GM12878 (cell line): ENCODE measurements around the gene FERMT1. TPM values are rescaled to one million over a fixed set of nuclear protein-coding genes. Genes with fewer than 3 reads are reported as not detected.

Experiments used
- ATAC-seq: fragments of 200-7000 bp; cut with Tn5 transposase; 3 replicates; pipeline ENCODE4 v1.9.1; 2020; ENCODE audit warnings: mild to moderate bottlenecking, moderate library complexity
- BruUV-seq: library from RNA; stranded (reverse); fragments of 400-500 nt; replicated peaks from 2 replicates; lab custom pipeline; 2021; lab: Mats Ljungman, UMichigan
- CTCF ChIA-PET: fragments of 300-600 bp; sonication (Branson Sonifier 250); formaldehyde crosslinking; extraction: SDS; loops from one replicate; lab custom pipeline; 2021; ENCODE audit warnings: inconsistent platforms; lab: Yijun Ruan, JAX
- POLR2A ChIA-PET: fragments of 350-600 bp; formaldehyde crosslinking; extraction: SDS; loops from one replicate; lab custom pipeline; 2021; ENCODE audit warnings: inconsistent platforms; lab: Charles Lee
- RAD21 ChIA-PET: fragments of 300-600 bp; sonication (Branson Sonifier 250); formaldehyde crosslinking; loops from one replicate; lab custom pipeline; 2023; ENCODE audit warnings: antibody characterized with exemption; ENCODE audit not compliant: unreplicated experiment; lab: Charles Lee
- SMC1A ChIA-PET: fragments of 300-600 bp; sonication (Branson Sonifier 250); formaldehyde crosslinking; loops from one replicate; lab custom pipeline; 2023; ENCODE audit not compliant: unreplicated experiment, uncharacterized antibody; lab: Charles Lee
- DNase-seq: peaks from one replicate; pipeline ENCODE4 v3.0.0-alpha.2; 2011; ENCODE audit warnings: low read depth, low spot score
- FAIRE-seq: peaks from 3 replicates; lab custom pipeline; 2011; peaks lifted over from hg19 to GRCh38; lab: Jason Lieb, UNC
- H2AFZ ChIP-seq: 2 replicates; pipeline ENCODE4 v1.6.0; 2011; ENCODE audit warnings: low read depth, low read length, control low read depth; ENCODE audit not compliant: control insufficient read depth
- H3K27ac ChIP-seq: 2 replicates; pipeline ENCODE4 v1.5.1; 2011; ENCODE audit warnings: control low read depth; ENCODE audit not compliant: control insufficient read depth, insufficient read depth
- H3K27me3 ChIP-seq, 2 experiments: replicated peaks in 1 of 2; 2 replicates each; pipeline versions ENCODE4 v1.6.0 to v1.6.1; 2011; ENCODE audit warnings: low read length in 1 of 2; ENCODE audit not compliant: control insufficient read depth in 2 of 2, insufficient read depth in 2 of 2
- H3K36me3 ChIP-seq, 2 experiments: 2 replicates each; pipeline ENCODE4 v1.5.1; 2011; ENCODE audit warnings: low read length in 1 of 2; ENCODE audit not compliant: control insufficient read depth in 2 of 2, insufficient read depth in 2 of 2
- H3K4me1 ChIP-seq: 2 replicates; pipeline ENCODE4 v1.6.1; 2011; ENCODE audit warnings: mild to moderate bottlenecking, low read length, moderate library complexity, mixed read lengths; ENCODE audit not compliant: control insufficient read depth, insufficient read depth
- H3K4me2 ChIP-seq: 2 replicates; pipeline ENCODE4 v1.6.0; 2011; ENCODE audit warnings: control low read depth; ENCODE audit not compliant: control insufficient read depth, insufficient read depth
- H3K4me3 ChIP-seq: fragments of 200-600 bp; sonication (generic); 2 replicates; pipeline ENCODE4 v1.5.1; 2016
- H3K79me2 ChIP-seq: 2 replicates; pipeline ENCODE4 v1.6.0; 2011; ENCODE audit warnings: low read length; ENCODE audit not compliant: control insufficient read depth, insufficient read depth
- H3K9ac ChIP-seq: 2 replicates; pipeline ENCODE4 v1.8.0; 2011; ENCODE audit warnings: low read length, control low read depth, mixed read lengths; ENCODE audit not compliant: control insufficient read depth, insufficient read depth
- H3K9me3 ChIP-seq: replicated peaks from 3 replicates; pipeline ENCODE4 v1.5.1; 2011; ENCODE audit warnings: mild to moderate bottlenecking, low read length; ENCODE audit not compliant: control insufficient read depth, insufficient read depth
- H4K20me1 ChIP-seq: 2 replicates; pipeline ENCODE4 v1.6.0; 2011; ENCODE audit not compliant: control insufficient read depth, insufficient read depth
- ETV6 ChIP-seq, 2 experiments: fragments of 450-650 bp in 1 of 2; IDR thresholded peaks in 1 of 2; conservative IDR thresholded peaks in 1 of 2; 2 replicates each; pipeline ENCODE4 v1.6.1; 2014; ENCODE audit warnings: antibody characterized with exemption in 1 of 2, borderline replicate concordance in 1 of 2, low read depth in 1 of 2, mild to moderate bottlenecking in 1 of 2, moderate library complexity in 1 of 2
- EZH2 ChIP-seq: IDR thresholded peaks from 2 replicates; pipeline ENCODE4 v1.6.1; 2012; ENCODE audit warnings: low read depth, mild to moderate bottlenecking, control low read depth, inconsistent platforms, low read length, borderline replicate concordance; ENCODE audit not compliant: control insufficient read depth
- GATAD2B ChIP-seq: fragments of 450-650 bp; conservative IDR thresholded peaks from 2 replicates; pipeline ENCODE4 v1.6.1; 2017; ENCODE audit warnings: low read depth, mild to moderate bottlenecking, moderate library complexity
- MTA3 ChIP-seq: IDR thresholded peaks from 2 replicates; pipeline ENCODE4 v1.6.1; 2012; ENCODE audit warnings: low read length, inconsistent platforms, borderline replicate concordance
- MYB ChIP-seq: fragments of 150-350 bp; IDR thresholded peaks from 2 replicates; pipeline ENCODE4 v1.6.1; 2014; ENCODE audit warnings: mild to moderate bottlenecking, low read depth, low read length, borderline replicate concordance
- NFYB ChIP-seq: IDR thresholded peaks from 2 replicates; pipeline ENCODE4 v1.6.1; 2011; ENCODE audit warnings: low read depth, mild to moderate bottlenecking, low read length, improper control_type of control experiment, moderate library complexity; ENCODE audit not compliant: insufficient read depth
- RBBP5 ChIP-seq: fragments of 200-600 bp; sonication (generic); conservative IDR thresholded peaks from 2 replicates; pipeline ENCODE4 v1.6.1; 2016
- STAT1 ChIP-seq: fragments of 450-650 bp; conservative IDR thresholded peaks from 2 replicates; pipeline ENCODE4 v1.6.1; 2014; ENCODE audit warnings: antibody characterized with exemption, mild to moderate bottlenecking
- SUZ12 ChIP-seq: fragments of 200-600 bp; sonication (generic); IDR thresholded peaks from one replicate; pipeline ENCODE4 v1.6.1; 2018; ENCODE audit warnings: antibody characterized with exemption, mild to moderate bottlenecking; ENCODE audit not compliant: unreplicated experiment
- TBL1XR1 ChIP-seq: IDR thresholded peaks from 2 replicates; pipeline ENCODE4 v1.6.1; 2012; ENCODE audit warnings: low read depth, low read length, improper control_type of control experiment
- TCF12 ChIP-seq: IDR thresholded peaks from 2 replicates; pipeline ENCODE4 v1.6.1; 2011; ENCODE audit warnings: low read depth, mild to moderate bottlenecking, low read length
- WGBS: methylation state at CpG from one replicate; pipeline ENCODE4 v1.1.6; 2016; ENCODE audit warnings: low lambda C conversion rate; ENCODE audit not compliant: insufficient replicate concordance, insufficient coverage; ENCODE audit errors: missing lambda C conversion rate; 5-methylcytosine and 5-hydroxymethylcytosine counted together
- in situ Hi-C: fragments of 300-500 bp; cut with MboI; formaldehyde crosslinking; loops from 9 replicates; pipeline ENCODE4 v1.14.3; 2018; ENCODE audit warnings: mixed read lengths
- intact Hi-C: fragments of 100-400 bp; cut with micrococcal nuclease; formaldehyde crosslinking; loops from one replicate; pipeline ENCODE4 v1.14.2; 2022; ENCODE audit not compliant: unreplicated experiment
- polyA plus RNA-seq, 11 experiments: library from polyadenylated mRNA; depleted of rRNA in 4 of 11; unstranded in 6 of 11; stranded (reverse) in 5 of 11; fragments of >200 nt; fragmentation: Nextera tagmentation in 4 of 11; fragmentation: Illumina TruSeq in 1 of 11; extraction: Ambion mirVana in 4 of 11; extraction: Trizol in 1 of 11; gene quantifications; 1 replicate in 1 of 11; 2 replicates in 10 of 11; pipeline versions ENCODE4 v1.2.1 to v1.2.3, GENCODE V29; 2011 to 2016; ENCODE audit warnings: inconsistent platforms in 2 of 11, missing spikeins in 2 of 11, low read depth in 1 of 11
- total RNA-seq, 4 experiments: library from RNA; depleted of rRNA in 3 of 4; stranded (reverse); fragments of >200 nt in 3 of 4; fragmentation: Illumina TruSeq in 1 of 4; extraction: Trizol in 1 of 4; gene quantifications; 2 replicates each; pipeline versions ENCODE4 v1.2.1 to v1.2.3, GENCODE V29; 2013 to 2021
- TF ChIP-seq, protein P1 (sequence below): fragments of 450-650 bp; IDR thresholded peaks from 2 replicates; pipeline ENCODE4 v1.6.1; 2017; ENCODE audit warnings: mild to moderate bottlenecking, moderate library complexity
- TF ChIP-seq, protein P2 (sequence below): fragments of 150-350 bp; IDR thresholded peaks from 2 replicates; pipeline ENCODE4 v1.6.1; 2016; ENCODE audit warnings: low read depth, low read length

Gene FERMT1
- total and polyA plus RNA-seq, 10 of the 15 experiments (the other 5 are each of a cell fraction or from before 2014, with no cell fraction given), result 0.04 to 3.1 (median 0.45) TPM

DNA sequence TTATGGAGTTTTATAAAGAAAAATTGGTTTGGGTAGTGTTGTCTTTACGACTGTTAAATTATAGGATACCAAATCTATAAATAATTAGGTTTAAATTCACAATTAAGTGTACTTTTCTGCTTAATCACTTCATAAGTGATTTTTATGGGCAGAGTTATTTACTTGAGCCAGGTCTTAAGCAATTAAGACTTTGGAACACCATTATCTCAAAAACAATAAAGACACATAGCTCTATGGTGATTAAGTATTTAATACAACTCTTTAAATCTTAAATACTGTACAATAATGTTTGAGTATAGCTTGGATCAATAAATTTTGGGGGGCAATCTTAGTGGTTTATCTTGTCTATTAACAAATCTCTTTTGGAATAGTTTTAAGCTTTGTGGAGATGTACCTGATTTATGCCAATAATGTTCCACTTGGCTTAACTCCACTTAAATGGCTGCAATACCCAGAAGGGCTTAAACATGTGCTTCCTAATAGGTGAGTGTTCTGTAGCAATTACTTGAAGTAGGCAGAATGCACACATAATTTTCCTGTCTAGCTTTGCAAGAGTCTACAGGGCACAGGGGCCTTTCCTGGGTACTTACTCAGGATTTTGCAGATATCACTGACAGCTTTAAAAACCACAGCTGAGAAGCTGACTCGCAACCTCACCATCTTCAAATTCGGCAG lies 7.5 kb downstream of the FERMT1 start:
- H3K9ac ChIP-seq, result no peak overlapping the region
- H3K4me1 ChIP-seq, result no peaks in the 10 kb centered on the region
- DNase-seq (no peak), FAIRE-seq (no peak), ATAC-seq (no peak)
- no peaks in the 10 kb centered on the region for H4K20me1 ChIP-seq
- ChIA-PET CTCF (interaction anchor here (0.7 to 1.3 kb wide), 4 partner anchors 10 to 705 kb away, joined by 3 to 4 read pairs (median 4); no protein-coding TSS in a partner anchor), RAD21 (no interaction called here), POLR2A (interaction anchor here (1.2 kb wide), 1 partner anchor 11 kb away, joined by 4 read pairs; no protein-coding TSS in a partner anchor), SMC1A (interaction anchor here (0.6 to 2.2 kb wide), 4 partner anchors 9 to 669 kb away, joined by 3 to 7 read pairs (median 4); no protein-coding TSS in a partner anchor)
- H3K4me2 ChIP-seq, result no peak overlapping the region
- in situ Hi-C loops, result no loop called here
- H3K79me2 ChIP-seq, result no peaks in the 10 kb centered on the region
- no TSS peak for BruUV-seq
- intact Hi-C loops, result no loop called here
- no peaks in the 10 kb centered on the region; the same call in 2 of the 3 replicates for H3K9me3 ChIP-seq
- 57% methylated on average over 3 of the region's 3 CpGs for WGBS
- no peak overlapping the region for H2AFZ ChIP-seq
- no peak overlapping the region for H3K27ac ChIP-seq
- H3K27me3 ChIP-seq, result no peaks in the 10 kb centered on the region
- H3K36me3 ChIP-seq, result no peaks in the 10 kb centered on the region
- no peak overlapping the region for H3K4me3 ChIP-seq
- no peak for TF ChIP-seq TCF12
- no peak for TF ChIP-seq MTA3
- no peak for TF ChIP-seq TBL1XR1
- TF ChIP-seq MYB, result no peak
- TF ChIP-seq, protein P1, sequence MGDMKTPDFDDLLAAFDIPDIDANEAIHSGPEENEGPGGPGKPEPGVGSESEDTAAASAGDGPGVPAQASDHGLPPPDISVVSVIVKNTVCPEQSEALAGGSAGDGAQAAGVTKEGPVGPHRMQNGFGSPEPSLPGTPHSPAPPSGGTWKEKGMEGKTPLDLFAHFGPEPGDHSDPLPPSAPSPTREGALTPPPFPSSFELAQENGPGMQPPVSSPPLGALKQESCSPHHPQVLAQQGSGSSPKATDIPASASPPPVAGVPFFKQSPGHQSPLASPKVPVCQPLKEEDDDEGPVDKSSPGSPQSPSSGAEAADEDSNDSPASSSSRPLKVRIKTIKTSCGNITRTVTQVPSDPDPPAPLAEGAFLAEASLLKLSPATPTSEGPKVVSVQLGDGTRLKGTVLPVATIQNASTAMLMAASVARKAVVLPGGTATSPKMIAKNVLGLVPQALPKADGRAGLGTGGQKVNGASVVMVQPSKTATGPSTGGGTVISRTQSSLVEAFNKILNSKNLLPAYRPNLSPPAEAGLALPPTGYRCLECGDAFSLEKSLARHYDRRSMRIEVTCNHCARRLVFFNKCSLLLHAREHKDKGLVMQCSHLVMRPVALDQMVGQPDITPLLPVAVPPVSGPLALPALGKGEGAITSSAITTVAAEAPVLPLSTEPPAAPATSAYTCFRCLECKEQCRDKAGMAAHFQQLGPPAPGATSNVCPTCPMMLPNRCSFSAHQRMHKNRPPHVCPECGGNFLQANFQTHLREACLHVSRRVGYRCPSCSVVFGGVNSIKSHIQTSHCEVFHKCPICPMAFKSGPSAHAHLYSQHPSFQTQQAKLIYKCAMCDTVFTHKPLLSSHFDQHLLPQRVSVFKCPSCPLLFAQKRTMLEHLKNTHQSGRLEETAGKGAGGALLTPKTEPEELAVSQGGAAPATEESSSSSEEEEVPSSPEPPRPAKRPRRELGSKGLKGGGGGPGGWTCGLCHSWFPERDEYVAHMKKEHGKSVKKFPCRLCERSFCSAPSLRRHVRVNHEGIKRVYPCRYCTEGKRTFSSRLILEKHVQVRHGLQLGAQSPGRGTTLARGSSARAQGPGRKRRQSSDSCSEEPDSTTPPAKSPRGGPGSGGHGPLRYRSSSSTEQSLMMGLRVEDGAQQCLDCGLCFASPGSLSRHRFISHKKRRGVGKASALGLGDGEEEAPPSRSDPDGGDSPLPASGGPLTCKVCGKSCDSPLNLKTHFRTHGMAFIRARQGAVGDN, result no peak
- TF ChIP-seq STAT1, result no peak
- TF ChIP-seq RBBP5, result no peak
- no peak for TF ChIP-seq GATAD2B
- TF ChIP-seq SUZ12, result no peak
- TF ChIP-seq ETV6 (conservative IDR thresholded peaks at IDR 0.05 in 1 of 2, IDR thresholded peaks at IDR 0.05 in 1 of 2; ENCODE audit: borderline replicate concordance in 1 of 2, low read depth in 1 of 2), result no peak
- no peak for TF ChIP-seq NFYB
- TF ChIP-seq, protein P2, sequence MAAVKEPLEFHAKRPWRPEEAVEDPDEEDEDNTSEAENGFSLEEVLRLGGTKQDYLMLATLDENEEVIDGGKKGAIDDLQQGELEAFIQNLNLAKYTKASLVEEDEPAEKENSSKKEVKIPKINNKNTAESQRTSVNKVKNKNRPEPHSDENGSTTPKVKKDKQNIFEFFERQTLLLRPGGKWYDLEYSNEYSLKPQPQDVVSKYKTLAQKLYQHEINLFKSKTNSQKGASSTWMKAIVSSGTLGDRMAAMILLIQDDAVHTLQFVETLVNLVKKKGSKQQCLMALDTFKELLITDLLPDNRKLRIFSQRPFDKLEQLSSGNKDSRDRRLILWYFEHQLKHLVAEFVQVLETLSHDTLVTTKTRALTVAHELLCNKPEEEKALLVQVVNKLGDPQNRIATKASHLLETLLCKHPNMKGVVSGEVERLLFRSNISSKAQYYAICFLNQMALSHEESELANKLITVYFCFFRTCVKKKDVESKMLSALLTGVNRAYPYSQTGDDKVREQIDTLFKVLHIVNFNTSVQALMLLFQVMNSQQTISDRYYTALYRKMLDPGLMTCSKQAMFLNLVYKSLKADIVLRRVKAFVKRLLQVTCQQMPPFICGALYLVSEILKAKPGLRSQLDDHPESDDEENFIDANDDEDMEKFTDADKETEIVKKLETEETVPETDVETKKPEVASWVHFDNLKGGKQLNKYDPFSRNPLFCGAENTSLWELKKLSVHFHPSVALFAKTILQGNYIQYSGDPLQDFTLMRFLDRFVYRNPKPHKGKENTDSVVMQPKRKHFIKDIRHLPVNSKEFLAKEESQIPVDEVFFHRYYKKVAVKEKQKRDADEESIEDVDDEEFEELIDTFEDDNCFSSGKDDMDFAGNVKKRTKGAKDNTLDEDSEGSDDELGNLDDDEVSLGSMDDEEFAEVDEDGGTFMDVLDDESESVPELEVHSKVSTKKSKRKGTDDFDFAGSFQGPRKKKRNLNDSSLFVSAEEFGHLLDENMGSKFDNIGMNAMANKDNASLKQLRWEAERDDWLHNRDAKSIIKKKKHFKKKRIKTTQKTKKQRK, result no peak
- no peak for TF ChIP-seq EZH2
